ENCODE results near the gene TDRD5.
"Not testable (repeated sequence)": the region's sequence is repeated elsewhere in the genome, so short reads cannot be mapped to it uniquely, and the experiment has no call there.

The TDRD5 gene

DNA sequence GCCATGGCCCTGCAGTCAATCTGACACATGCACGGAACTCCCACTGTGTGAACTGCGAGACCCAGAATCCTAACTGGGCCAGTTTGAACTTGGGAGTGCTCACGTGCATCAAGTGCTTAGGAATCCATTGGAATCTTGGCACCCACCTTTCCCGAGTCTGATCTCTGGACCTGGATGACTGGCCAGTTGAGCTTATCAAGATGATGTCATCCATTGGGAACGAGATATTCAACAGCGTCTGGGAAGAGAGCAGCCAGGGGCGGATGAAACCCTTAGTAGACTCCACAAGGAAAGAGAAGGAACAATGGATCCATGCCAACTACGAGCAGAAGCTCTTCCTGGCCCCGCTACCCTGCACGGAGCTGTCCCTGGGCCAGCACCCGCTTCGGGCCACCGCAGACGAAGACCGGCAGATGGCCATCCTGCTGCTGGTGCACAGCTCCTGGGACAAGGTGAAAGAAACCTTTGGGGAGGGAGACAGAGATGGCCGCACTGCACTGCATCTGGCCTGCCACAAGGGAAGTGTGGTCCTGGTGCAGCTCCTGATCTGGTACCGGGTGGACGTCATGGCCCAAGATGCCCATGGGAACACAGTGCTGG lies 3.1 kb upstream of the TDRD5 start:
- no peak overlapping the region for H3K27ac Mint-ChIP-seq
- peaks cover 53% of the 10 kb centered on the region for H3K27me3 Mint-ChIP-seq (ENCODE audit: low read depth)
- no peaks in the 10 kb centered on the region for H3K9me3 Mint-ChIP-seq
- no peaks in the 10 kb centered on the region for H3K4me1 Mint-ChIP-seq (ENCODE audit: low read depth)
- no peak overlapping the region for H3K4me3 Mint-ChIP-seq
- no peaks in the 10 kb centered on the region for H3K36me3 Mint-ChIP-seq (ENCODE audit: low read depth)

- no peaks in the 10 kb centered on the region for H3K36me3 Mint-ChIP-seq (ENCODE audit: low read depth)
- no peak overlapping the region for H3K27ac Mint-ChIP-seq
- no peak overlapping the region for H3K4me3 Mint-ChIP-seq
- H3K9me3 Mint-ChIP-seq, result no peaks in the 10 kb centered on the region
- peaks cover 50% of the 10 kb centered on the region for H3K27me3 Mint-ChIP-seq (ENCODE audit: low read depth)
- H3K4me1 Mint-ChIP-seq (ENCODE audit: low read depth), result no peaks in the 10 kb centered on the region
These were observed 2.1 kb upstream of the TDRD5 start for GRCh38 chr1:179589509-179589908.

- Mint-ChIP-seq H3K9me3 (no peaks in the 10 kb centered on the region), H3K36me3 (ENCODE audit: low read depth) (no peaks in the 10 kb centered on the region), H3K27ac (no peak overlapping the region), H3K27me3 (ENCODE audit: low read depth) (peaks cover 41% of the 10 kb centered on the region), H3K4me3 (no peak overlapping the region), H3K4me1 (ENCODE audit: low read depth) (no peaks in the 10 kb centered on the region)
These were observed 961 bp upstream of the TDRD5 start for GRCh38 chr1:179590671-179591070.

DNA sequence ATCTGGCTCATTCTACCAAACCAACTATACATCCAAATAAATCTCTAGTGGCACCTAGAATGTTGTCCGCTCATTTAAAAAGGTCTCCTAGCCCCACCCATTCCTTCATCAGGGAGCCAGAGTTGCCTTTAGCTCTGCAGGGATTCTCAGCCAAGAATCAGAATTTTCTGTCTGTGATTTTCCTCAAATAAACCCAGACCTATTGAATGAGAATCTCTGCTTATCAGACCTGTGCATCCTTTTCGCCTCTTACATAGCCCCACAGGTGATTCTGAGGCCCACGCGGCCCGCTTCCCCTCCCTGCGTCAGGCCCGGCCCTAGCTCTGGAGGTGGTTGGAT lies 410 bp upstream of the TDRD5 start:
- Mint-ChIP-seq H3K4me3 (no peak overlapping the region), H3K36me3 (ENCODE audit: low read depth) (no peaks in the 10 kb centered on the region), H3K27ac (no peak overlapping the region), H3K9me3 (no peaks in the 10 kb centered on the region), H3K27me3 (ENCODE audit: low read depth) (peaks cover 37% of the 10 kb centered on the region), H3K4me1 (ENCODE audit: low read depth) (no peaks in the 10 kb centered on the region)

- H3K4me1 Mint-ChIP-seq (ENCODE audit: low read depth), result no peaks in the 10 kb centered on the region
- H3K27me3 Mint-ChIP-seq (ENCODE audit: low read depth), result peaks cover 4% of the 10 kb centered on the region
- H3K27ac Mint-ChIP-seq, result no peak overlapping the region
- no peak overlapping the region for H3K4me3 Mint-ChIP-seq
- no peaks in the 10 kb centered on the region for H3K9me3 Mint-ChIP-seq
- H3K36me3 Mint-ChIP-seq (ENCODE audit: low read depth), result no peaks in the 10 kb centered on the region
These were observed 7.0 kb downstream of the TDRD5 start for GRCh38 chr1:179598631-179599030.

DNA sequence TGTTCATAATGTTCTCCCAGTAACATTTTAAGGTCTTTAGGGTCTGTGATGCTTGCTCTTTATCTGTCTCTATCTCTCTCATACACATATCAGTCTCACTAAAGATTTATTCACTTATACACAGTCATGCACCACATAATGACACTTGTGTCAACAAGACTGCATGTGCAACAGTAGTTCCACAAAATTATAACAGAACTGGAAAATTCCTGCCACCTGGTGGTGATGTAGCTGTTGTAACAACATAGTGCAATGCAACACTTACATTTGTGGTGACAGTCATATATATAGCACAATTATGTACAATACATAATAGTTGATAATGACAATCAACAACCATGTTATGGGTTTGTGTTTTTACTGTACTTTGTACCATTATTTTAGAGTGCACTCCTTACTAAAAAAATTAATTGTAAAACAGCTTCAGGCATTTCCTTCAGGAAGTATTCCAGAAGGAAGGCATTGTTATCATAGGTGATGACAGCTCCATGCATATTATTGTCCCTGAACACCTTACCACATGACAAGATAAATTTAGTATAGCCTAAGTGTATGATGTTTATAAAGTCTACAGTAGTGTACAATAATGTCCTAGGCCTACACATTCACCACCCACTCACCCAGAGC lies 8.1 kb downstream of the TDRD5 start:
- no peaks in the 10 kb centered on the region for H3K36me3 Mint-ChIP-seq (ENCODE audit: low read depth)
- no peak overlapping the region for H3K4me3 Mint-ChIP-seq
- H3K27me3 Mint-ChIP-seq (ENCODE audit: low read depth), result no peaks in the 10 kb centered on the region
- no peak overlapping the region for H3K27ac Mint-ChIP-seq
- H3K9me3 Mint-ChIP-seq, result no peaks in the 10 kb centered on the region
- no peaks in the 10 kb centered on the region for H3K4me1 Mint-ChIP-seq (ENCODE audit: low read depth)

DNA sequence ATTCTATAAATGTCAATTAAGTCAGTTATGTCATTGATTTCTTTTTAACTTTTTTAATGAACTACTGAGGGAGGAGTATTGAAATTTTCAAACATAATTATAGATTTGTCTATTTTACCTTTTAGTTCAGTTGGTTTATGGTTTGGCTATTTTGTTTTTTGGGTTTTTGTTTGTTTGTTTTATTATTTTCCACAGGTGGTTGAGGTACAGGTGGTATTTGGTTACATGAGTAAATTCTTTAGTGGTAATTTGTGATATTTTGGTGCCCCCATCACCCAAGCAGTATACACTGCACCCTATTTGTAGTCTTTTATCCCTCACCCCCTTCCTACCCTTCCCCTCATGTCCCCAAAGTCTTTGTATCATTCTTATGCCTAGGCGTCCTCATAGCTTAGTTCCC lies 9.5 kb downstream of the TDRD5 start:
- Mint-ChIP-seq H3K27me3 (ENCODE audit: low read depth) (no peaks in the 10 kb centered on the region), H3K4me3 (no peak overlapping the region), H3K9me3 (no peaks in the 10 kb centered on the region), H3K36me3 (ENCODE audit: low read depth) (no peaks in the 10 kb centered on the region), H3K27ac (no peak overlapping the region), H3K4me1 (ENCODE audit: low read depth) (no peaks in the 10 kb centered on the region)

GRCh38 chr1:179612361-179612760 lies 20.7 kb downstream of the TDRD5 start:
- no peak overlapping the region for H3K27ac Mint-ChIP-seq
- no peaks in the 10 kb centered on the region for H3K36me3 Mint-ChIP-seq (ENCODE audit: low read depth)
- no peaks in the 10 kb centered on the region for H3K9me3 Mint-ChIP-seq
- H3K27me3 Mint-ChIP-seq (ENCODE audit: low read depth), result no peaks in the 10 kb centered on the region
- H3K4me1 Mint-ChIP-seq (ENCODE audit: low read depth), result no peaks in the 10 kb centered on the region
- H3K4me3 Mint-ChIP-seq, result no peak overlapping the region

GRCh38 chr1:179630719-179631118 lies 39.1 kb downstream of the TDRD5 start:
- Mint-ChIP-seq H3K4me1 (ENCODE audit: low read depth) (no peaks in the 10 kb centered on the region), H3K27ac (no peak overlapping the region), H3K27me3 (ENCODE audit: low read depth) (no peaks in the 10 kb centered on the region), H3K9me3 (no peaks in the 10 kb centered on the region), H3K4me3 (no peak overlapping the region), H3K36me3 (ENCODE audit: low read depth) (no peaks in the 10 kb centered on the region)

DNA sequence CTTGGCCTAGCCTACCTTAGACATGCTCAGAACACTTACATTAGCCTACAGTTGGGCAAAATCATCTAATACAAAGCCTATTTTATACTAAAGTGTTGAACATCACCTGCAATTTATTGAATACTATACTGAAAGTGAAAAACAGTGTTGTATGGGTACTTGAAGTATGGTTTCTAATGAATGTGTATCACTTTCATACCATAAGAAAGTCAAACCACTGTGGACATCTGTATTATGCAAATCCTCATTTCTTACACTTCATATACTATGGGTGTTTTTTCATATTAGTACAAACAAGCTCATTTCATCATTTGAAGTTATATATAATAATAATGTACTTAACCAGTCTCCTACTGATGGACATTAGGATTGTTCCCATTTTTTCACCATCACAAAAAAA lies 41.2 kb downstream of the TDRD5 start:
- no peaks in the 10 kb centered on the region for H3K4me1 Mint-ChIP-seq (ENCODE audit: low read depth)
- no peak overlapping the region for H3K4me3 Mint-ChIP-seq
- no peaks in the 10 kb centered on the region for H3K27me3 Mint-ChIP-seq (ENCODE audit: low read depth)
- no peaks in the 10 kb centered on the region for H3K36me3 Mint-ChIP-seq (ENCODE audit: low read depth)
- no peak overlapping the region for H3K27ac Mint-ChIP-seq
- no peaks in the 10 kb centered on the region for H3K9me3 Mint-ChIP-seq

DNA sequence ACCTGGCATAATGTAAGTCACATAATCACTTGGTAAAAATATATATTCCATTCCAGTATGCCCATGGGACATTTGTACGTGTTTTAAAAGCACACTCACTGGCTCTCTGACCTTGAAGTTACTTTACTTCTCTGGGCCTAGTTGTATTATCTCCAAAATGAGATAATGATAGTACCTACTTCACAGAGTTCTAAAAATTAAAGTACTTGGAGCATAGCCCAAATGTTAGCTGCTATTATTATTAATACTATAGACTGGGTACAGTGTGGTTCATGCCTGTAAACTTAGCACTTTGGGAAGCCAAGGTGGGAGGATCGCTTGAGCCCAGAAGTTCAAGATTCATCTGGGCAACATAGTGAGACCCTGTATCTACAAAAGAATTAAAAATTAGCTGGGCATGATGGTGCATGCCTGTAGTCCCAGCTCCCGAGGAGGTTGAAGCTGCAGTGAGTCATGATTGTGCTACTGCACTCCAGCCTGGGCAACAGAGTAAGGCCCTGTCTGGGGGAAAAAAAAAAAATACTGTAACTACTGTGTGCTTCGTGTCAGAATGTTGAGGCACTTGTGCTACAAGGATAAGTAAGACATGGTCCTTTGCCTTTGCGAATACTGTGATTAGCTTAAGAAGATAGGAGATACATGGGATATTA lies 45.7 kb downstream of the TDRD5 start:
- Mint-ChIP-seq H3K36me3 (ENCODE audit: low read depth) (no peaks in the 10 kb centered on the region), H3K9me3 (no peaks in the 10 kb centered on the region), H3K4me3 (no peak overlapping the region), H3K27ac (no peak overlapping the region), H3K27me3 (ENCODE audit: low read depth) (no peaks in the 10 kb centered on the region), H3K4me1 (ENCODE audit: low read depth) (peaks cover 1% of the 10 kb centered on the region)

- no peaks in the 10 kb centered on the region for H3K36me3 Mint-ChIP-seq (ENCODE audit: low read depth)
- H3K4me1 Mint-ChIP-seq (ENCODE audit: low read depth), result no peaks in the 10 kb centered on the region
- no peaks in the 10 kb centered on the region for H3K27me3 Mint-ChIP-seq (ENCODE audit: low read depth)
- H3K27ac Mint-ChIP-seq, result no peak overlapping the region
- H3K4me3 Mint-ChIP-seq, result no peak overlapping the region
- H3K9me3 Mint-ChIP-seq, result no peaks in the 10 kb centered on the region
These were observed 69.4 kb downstream of the TDRD5 start for GRCh38 chr1:179661018-179661417.

- H3K27ac Mint-ChIP-seq, result no peak overlapping the region
- no peaks in the 10 kb centered on the region for H3K36me3 Mint-ChIP-seq (ENCODE audit: low read depth)
- no peaks in the 10 kb centered on the region for H3K27me3 Mint-ChIP-seq (ENCODE audit: low read depth)
- H3K4me1 Mint-ChIP-seq (ENCODE audit: low read depth), result no peaks in the 10 kb centered on the region
- H3K4me3 Mint-ChIP-seq, result no peak overlapping the region
- H3K9me3 Mint-ChIP-seq, result no peaks in the 10 kb centered on the region
These were observed 72.2 kb downstream of the TDRD5 start for GRCh38 chr1:179663810-179664209.

GRCh38 chr1:179677882-179678281 lies 86.2 kb downstream of the TDRD5 start:
- Mint-ChIP-seq H3K36me3 (ENCODE audit: low read depth) (no peaks in the 10 kb centered on the region), H3K4me1 (ENCODE audit: low read depth) (no peaks in the 10 kb centered on the region), H3K27ac (no peak overlapping the region), H3K27me3 (ENCODE audit: low read depth) (peaks cover 6% of the 10 kb centered on the region), H3K9me3 (no peaks in the 10 kb centered on the region), H3K4me3 (no peak overlapping the region)

GRCh38 chr1:179694530-179694929 lies 102.9 kb downstream of the TDRD5 start:
- not testable (repeated sequence) for H3K36me3 Mint-ChIP-seq (ENCODE audit: low read depth); H3K9me3 Mint-ChIP-seq; H3K4me1 Mint-ChIP-seq (ENCODE audit: low read depth); H3K4me3 Mint-ChIP-seq; H3K27ac Mint-ChIP-seq
- peaks cover 19% of the 10 kb centered on the region for H3K27me3 Mint-ChIP-seq (ENCODE audit: low read depth)

All from T-helper 1 cell treated with Interleukin-12 subunit alpha and Interleukin-12 subunit beta and Interleukin-4 antibody, amounts not matched to agents 30 μg/mL and 1 μg/mL, for 36 hours (primary cell).